GM23248 (cell line): Measurements from ENCODE around the gene MYLK. TPM values are rescaled to one million over a fixed set of nuclear protein-coding genes. Genes with fewer than 3 reads are reported as not detected.

Experiments used
- DNase-seq: peaks from one replicate; pipeline ENCODE4 v3.0.0-alpha.2; 2015
- H2AFZ ChIP-seq: fragments of 200-600 bp; sonication (generic); 2 replicates; pipeline ENCODE4 v1.6.1; 2016; ENCODE audit warnings: antibody characterized with exemption
- H3F3A ChIP-seq: fragments of 200-600 bp; sonication (generic); 2 replicates; pipeline ENCODE4 v1.6.1; 2016; ENCODE audit warnings: mild to moderate bottlenecking, antibody characterized with exemption, mixed run types; ENCODE audit not compliant: insufficient read depth
- H3K27ac ChIP-seq: fragments of 200-600 bp; sonication (generic); 2 replicates; pipeline ENCODE4 v1.5.1; 2016; ENCODE audit warnings: mild to moderate bottlenecking
- H3K27me3 ChIP-seq: fragments of 200-600 bp; sonication (generic); replicated peaks from 2 replicates; pipeline ENCODE4 v1.6.1; 2016; ENCODE audit warnings: mild to moderate bottlenecking; ENCODE audit not compliant: insufficient read depth
- H3K36me3 ChIP-seq: fragments of 200-600 bp; sonication (generic); 2 replicates; pipeline ENCODE4 v1.6.1; 2016; ENCODE audit warnings: low read depth, mild to moderate bottlenecking
- H3K4me1 ChIP-seq: fragments of 200-600 bp; sonication (generic); 2 replicates; pipeline ENCODE4 v1.6.1; 2016; ENCODE audit warnings: mild to moderate bottlenecking; ENCODE audit not compliant: insufficient read depth
- H3K4me2 ChIP-seq: fragments of 200-600 bp; sonication (generic); one replicate; pipeline ENCODE4 v1.6.1; 2016; ENCODE audit warnings: mild to moderate bottlenecking; ENCODE audit not compliant: unreplicated experiment
- H3K4me3 ChIP-seq: fragments of 200-600 bp; sonication (generic); 2 replicates; pipeline ENCODE4 v1.5.1; 2016; ENCODE audit warnings: mild to moderate bottlenecking
- H3K79me2 ChIP-seq: fragments of 200-600 bp; sonication (generic); 2 replicates; pipeline ENCODE4 v1.6.1; 2016; ENCODE audit warnings: mild to moderate bottlenecking; ENCODE audit not compliant: insufficient read depth
- H3K9ac ChIP-seq: fragments of 200-600 bp; sonication (generic); 2 replicates; pipeline ENCODE4 v1.6.1; 2016; ENCODE audit warnings: mild to moderate bottlenecking
- H3K9me2 ChIP-seq: fragments of 200-600 bp; sonication (generic); 2 replicates; pipeline ENCODE4 v1.6.1; 2016; ENCODE audit warnings: mixed run types, mild to moderate bottlenecking, moderate library complexity; ENCODE audit not compliant: insufficient read depth
- H3K9me3 ChIP-seq: fragments of 200-600 bp; sonication (generic); one replicate; pipeline ENCODE4 v1.6.1; 2017; ENCODE audit warnings: low read depth
- H4K20me1 ChIP-seq: fragments of 200-600 bp; sonication (generic); 2 replicates; pipeline ENCODE4 v1.6.0; 2016; ENCODE audit not compliant: insufficient read depth
- EZH2 ChIP-seq: fragments of 200-600 bp; sonication (generic); IDR thresholded peaks from 2 replicates; pipeline ENCODE4 v1.6.1; 2018; ENCODE audit warnings: antibody characterized with exemption, mild to moderate bottlenecking; ENCODE audit not compliant: insufficient read depth, poor library complexity, severe bottlenecking
- EZH2phosphoT487 ChIP-seq: fragments of 200-600 bp; sonication (generic); IDR thresholded peaks from 2 replicates; pipeline ENCODE4 v1.6.1; 2018; ENCODE audit warnings: antibody characterized with exemption, moderate library complexity, mild to moderate bottlenecking, low read depth; ENCODE audit not compliant: insufficient read depth
- WGBS, 2 experiments: methylation state at CpG; one replicate each; pipeline ENCODE4 v1.1.6; 2015 to 2017; ENCODE audit warnings: low lambda C conversion rate in 2 of 2, low coverage in 1 of 2; ENCODE audit errors: missing lambda C conversion rate in 2 of 2; 5-methylcytosine and 5-hydroxymethylcytosine counted together
- in situ Hi-C: fragments of 300-500 bp; cut with MboI; formaldehyde crosslinking; loops from 2 replicates; pipeline ENCODE4 v1.15.0; 2020
- polyA plus RNA-seq: library from polyadenylated mRNA; unstranded; fragments of >200 nt; fragmentation: Nextera tagmentation; extraction: Ambion mirVana; gene quantifications from 2 replicates; pipeline ENCODE4 v1.2.1, GENCODE V29; 2016
- total RNA-seq: library from RNA; depleted of rRNA; stranded (reverse); fragments of >200 nt; shearing (Covaris generic); gene quantifications from 2 replicates; pipeline ENCODE4 v1.2.3, GENCODE V29; 2014

Gene MYLK
- total and polyA plus RNA-seq, 2 experiments from 2014 or later, result 110 to 174 TPM

DNA sequence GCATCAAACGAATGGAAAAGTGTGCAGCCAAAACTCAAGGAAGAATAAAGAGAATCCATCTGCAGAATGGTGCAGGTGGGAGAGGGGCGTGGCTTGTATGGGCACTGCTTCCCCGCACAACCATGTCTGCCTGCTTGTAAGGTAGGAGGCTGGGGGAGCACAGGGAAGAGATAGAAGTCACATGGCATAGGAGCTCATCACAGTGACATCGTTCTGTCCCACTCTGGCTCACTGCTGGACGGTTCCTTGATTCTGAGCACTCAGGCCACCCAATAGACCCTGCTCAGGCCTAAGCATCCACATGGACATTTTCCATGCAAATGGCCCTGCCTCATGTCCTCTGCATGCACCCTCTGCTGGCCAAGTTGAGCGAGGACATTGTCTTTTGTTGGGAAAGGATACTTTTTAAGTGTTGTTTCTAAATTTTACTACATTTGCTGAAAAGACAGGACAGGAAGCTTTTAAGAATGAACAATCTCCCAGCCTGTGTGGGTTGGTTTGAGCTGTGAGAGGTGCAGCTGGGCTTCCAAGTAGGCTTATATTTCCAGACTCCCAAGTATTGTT is 3.1 kb downstream of the MYLK start:
- DNase-seq, result peak; percentile 74
- Histone ChIP-seq H3K27ac (no peak overlapping the region), H3K9me3 (no peaks in the 10 kb centered on the region), H3K27me3 (no peaks in the 10 kb centered on the region), H2AFZ (no peak overlapping the region), H3K36me3 (0 out of 2 replicates have a peak, but pooled peaks cover 7% of the 10 kb centered on the region), H3F3A (0 out of 2 replicates have a peak, but pooled peaks cover 4% of the 10 kb centered on the region), H3K4me1 (peaks cover 17% of the 10 kb centered on the region), H3K9ac (no peak overlapping the region), H3K4me2 (peak overlapping the region; percentile 91), H3K4me3 (peak overlapping the region; percentile 100), H4K20me1 (no peaks in the 10 kb centered on the region), H3K9me2 (no peaks in the 10 kb centered on the region), H3K79me2 (peaks cover 79% of the 10 kb centered on the region)
- no peak for TF ChIP-seq EZH2phosphoT487
- no peak for TF ChIP-seq EZH2
- in situ Hi-C loops, result no loop called here
- 69 to 70% methylated on average over 6 of the region's 6 CpGs for WGBS, 2 experiments

DNA sequence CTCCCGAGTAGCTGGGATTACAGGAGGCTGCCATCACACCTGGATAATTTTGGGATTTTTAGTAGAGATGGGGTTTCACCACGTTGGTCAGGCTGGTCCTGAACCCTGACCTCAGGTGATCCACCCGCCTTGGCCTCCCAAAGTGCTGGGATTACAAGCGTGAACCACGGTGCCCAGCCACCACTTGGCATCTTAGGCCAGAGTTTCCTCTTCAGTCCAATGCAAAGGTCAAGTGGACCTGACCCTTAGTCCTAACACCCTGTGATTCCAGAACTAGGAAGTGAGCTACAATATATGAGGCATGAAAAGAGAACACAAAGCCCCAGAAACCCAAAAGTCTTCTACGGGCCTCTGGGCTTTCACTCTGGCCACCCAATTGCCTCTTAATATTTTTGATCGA is 5.3 kb downstream of the MYLK start:
- Histone ChIP-seq H3F3A (0 out of 2 replicates have a peak, but pooled peaks cover 4% of the 10 kb centered on the region), H3K27me3 (no peaks in the 10 kb centered on the region), H3K9ac (no peak overlapping the region), H3K9me3 (no peaks in the 10 kb centered on the region), H3K36me3 (peaks cover 29% of the 10 kb centered on the region), H3K9me2 (no peaks in the 10 kb centered on the region), H3K4me1 (peaks cover 17% of the 10 kb centered on the region), H3K4me3 (no peak overlapping the region), H3K27ac (no peak overlapping the region), H4K20me1 (no peaks in the 10 kb centered on the region), H2AFZ (no peak overlapping the region), H3K4me2 (no peak overlapping the region), H3K79me2 (peaks cover 100% of the 10 kb centered on the region)
- in situ Hi-C loops, result no loop called here
- DNase-seq, result no peak
- 83 to 84% methylated on average over 7 of the region's 7 CpGs for WGBS, 2 experiments
- TF ChIP-seq EZH2phosphoT487, result no peak
- no peak for TF ChIP-seq EZH2

DNA sequence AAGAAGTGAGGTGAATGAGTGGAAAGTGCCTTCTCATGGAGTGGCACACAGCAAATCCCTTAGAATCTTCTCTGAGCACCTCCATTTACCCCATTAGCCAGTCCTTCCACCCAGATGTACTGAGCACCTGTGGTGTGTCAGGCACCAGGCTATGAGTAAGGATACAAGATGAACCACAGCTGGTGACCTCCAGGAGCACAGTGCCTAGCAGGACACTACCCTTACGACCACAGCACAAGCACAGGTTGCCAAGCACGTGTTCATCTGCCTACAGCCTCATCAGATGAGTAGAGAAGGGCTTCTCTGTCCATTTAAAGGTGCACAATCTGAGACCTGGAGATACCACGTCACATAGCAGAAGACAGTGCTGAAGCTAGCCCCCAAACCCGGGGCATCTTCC is 6.2 kb downstream of the MYLK start:
- Histone ChIP-seq H3K36me3 (peaks cover 30% of the 10 kb centered on the region), H3K9me3 (no peaks in the 10 kb centered on the region), H3K9ac (no peak overlapping the region), H3K4me1 (peaks cover 17% of the 10 kb centered on the region), H3K9me2 (no peaks in the 10 kb centered on the region), H3F3A (0 out of 2 replicates have a peak, but pooled peaks cover 4% of the 10 kb centered on the region), H3K27ac (no peak overlapping the region), H3K27me3 (no peaks in the 10 kb centered on the region), H4K20me1 (no peaks in the 10 kb centered on the region), H3K79me2 (peaks cover 100% of the 10 kb centered on the region), H3K4me3 (no peak overlapping the region), H3K4me2 (no peak overlapping the region), H2AFZ (no peak overlapping the region)
- no peak for DNase-seq
- no peak for TF ChIP-seq EZH2
- WGBS, 2 experiments, result 91 to 95% methylated on average over 4 of the region's 4 CpGs
- in situ Hi-C loops, result no loop called here

DNA sequence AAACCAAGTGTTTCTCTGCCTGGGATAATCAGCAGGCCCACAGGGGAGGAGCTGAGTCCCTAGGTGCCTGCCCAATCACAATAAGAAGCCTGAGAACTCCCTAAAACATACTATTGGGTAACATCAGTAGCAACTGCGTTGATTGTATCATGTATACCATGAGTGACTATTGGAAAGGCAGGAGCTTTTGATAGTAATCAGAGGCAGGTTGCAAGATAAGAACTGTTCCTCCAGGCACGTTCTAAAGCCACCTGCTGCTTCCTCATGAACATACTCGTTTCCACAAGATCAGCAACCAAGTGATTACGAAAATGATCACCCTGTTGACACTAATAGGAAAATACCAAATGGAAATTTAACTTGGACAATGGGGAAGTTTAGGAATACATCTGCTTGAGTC is 6.7 kb downstream of the MYLK start:
- no peaks in the 10 kb centered on the region for H3K27me3 ChIP-seq
- peaks cover 30% of the 10 kb centered on the region for H3K36me3 ChIP-seq
- in situ Hi-C loops, result no loop called here
- no peak overlapping the region for H3K4me2 ChIP-seq
- H3K27ac ChIP-seq, result no peak overlapping the region
- no peaks in the 10 kb centered on the region for H4K20me1 ChIP-seq
- H3F3A ChIP-seq, result no peaks in the 10 kb centered on the region
- peaks cover 100% of the 10 kb centered on the region for H3K79me2 ChIP-seq
- H3K9ac ChIP-seq, result no peak overlapping the region
- H3K4me3 ChIP-seq, result no peak overlapping the region
- peaks cover 13% of the 10 kb centered on the region for H3K4me1 ChIP-seq
- WGBS, 2 experiments, result 75 to 81% methylated on average over 4 of the region's 4 CpGs
- TF ChIP-seq EZH2phosphoT487, result no peak
- TF ChIP-seq EZH2, result no peak
- H3K9me2 ChIP-seq, result no peaks in the 10 kb centered on the region
- no peak for DNase-seq
- no peak overlapping the region for H2AFZ ChIP-seq
- no peaks in the 10 kb centered on the region for H3K9me3 ChIP-seq

DNA sequence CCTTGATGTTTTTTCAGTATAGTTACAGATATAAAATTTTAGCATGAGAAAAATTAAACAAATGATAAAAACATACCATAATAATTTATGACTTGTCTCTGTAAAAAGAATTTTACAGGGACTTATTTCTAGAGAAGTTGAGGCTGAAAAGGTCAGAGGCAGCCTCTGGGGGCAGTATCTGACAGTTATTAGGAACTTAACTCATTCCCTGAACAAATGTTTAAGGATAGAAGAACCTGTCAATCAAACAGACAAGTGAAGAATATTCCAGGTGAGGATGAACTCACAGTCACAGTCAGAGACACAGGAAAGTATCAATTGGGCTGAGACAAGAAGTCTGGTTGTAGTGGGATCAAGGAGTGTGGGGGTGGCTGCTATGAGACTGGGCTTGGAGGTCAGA is 7.3 kb downstream of the MYLK start:
- Histone ChIP-seq H4K20me1 (no peaks in the 10 kb centered on the region), H3K4me1 (peaks cover 9% of the 10 kb centered on the region), H3K79me2 (peaks cover 100% of the 10 kb centered on the region), H3K9ac (no peak overlapping the region), H3K9me2 (no peaks in the 10 kb centered on the region), H3K4me3 (no peak overlapping the region), H3K27me3 (no peaks in the 10 kb centered on the region), H3K27ac (no peak overlapping the region), H3K9me3 (no peaks in the 10 kb centered on the region), H2AFZ (no peak overlapping the region), H3K4me2 (no peak overlapping the region), H3K36me3 (peaks cover 30% of the 10 kb centered on the region), H3F3A (no peaks in the 10 kb centered on the region)
- in situ Hi-C loops, result no loop called here
- no peak for DNase-seq
- no peak for TF ChIP-seq EZH2
- no peak for TF ChIP-seq EZH2phosphoT487
